ENCODE data around the gene ERGIC3. TPM values are rescaled to one million over a fixed set of nuclear protein-coding genes. Genes with fewer than 3 reads are reported as not detected.

ERGIC3 gene
- total RNA-seq, 2 donors from 2014 or later: 120 to 136 TPM

- Histone ChIP-seq H3K4me1 (peaks cover 29% of the 10 kb centered on the region), H3K9me3 (no peaks in the 10 kb centered on the region), H3K27ac (no peak overlapping the region), H3K36me3 (replicated peaks in 1 of 2; ENCODE audit: insufficient read depth in 1 of 2, low read depth in 2 of 2) (no peaks in the 10 kb centered on the region), H3K4me3 (peak overlapping the region in 1 of 2 donors; percentile 13), H3K27me3 (no peaks in the 10 kb centered on the region)
- 2 to 30% methylated on average over 9 to 23 of the region's 30 CpGs for WGBS, 2 donors
- no peak for ATAC-seq
- no peak for TF ChIP-seq POLR2A (IDR thresholded peaks at IDR 0.05)
- TF ChIP-seq CTCF (IDR thresholded peaks at IDR 0.05): no peak
- DNase-seq: no peak
- intact Hi-C loops (cut with DNase I): loop anchor here (10.0 kb wide), 1 partner anchor 93 kb away; the partner anchor contains the start of genes NFS1 and ROMO1
Observed at GRCh38 chr20:35601990-35602389, 60.1 kb downstream of the ERGIC3 start.

DNA sequence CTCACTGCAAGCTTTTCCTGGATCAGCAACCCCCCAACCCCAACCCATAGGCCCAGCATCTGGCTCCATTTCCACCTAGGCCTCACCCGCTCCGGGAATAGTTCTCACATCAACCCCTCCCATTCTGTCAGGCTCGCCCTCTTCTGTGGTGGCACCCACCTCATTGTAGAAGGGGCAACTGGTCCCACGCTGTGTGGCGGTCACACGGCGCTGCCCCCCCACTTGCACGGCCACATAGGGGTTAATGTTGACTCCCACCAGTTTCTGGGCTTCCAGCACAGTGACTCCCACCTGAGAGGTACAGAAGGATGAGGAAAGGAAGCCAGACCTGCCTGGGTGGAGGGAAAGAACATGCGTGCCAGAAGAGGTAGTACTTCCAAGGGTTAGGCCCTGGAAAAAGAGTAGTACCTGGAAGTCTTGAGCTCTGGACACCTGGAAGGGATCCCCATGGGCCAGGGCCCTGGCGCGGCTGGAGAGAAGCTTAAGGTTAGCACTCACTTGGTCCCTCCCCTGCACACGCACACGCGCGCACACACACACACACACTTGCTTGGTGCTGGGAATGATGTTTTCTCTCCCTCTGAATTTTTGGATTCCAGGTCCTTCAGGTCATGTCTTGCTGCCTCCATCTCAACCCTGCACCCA is 61.1 kb downstream of the ERGIC3 start:
- DNase-seq: no peak
- no peak for ATAC-seq
- TF ChIP-seq CTCF (IDR thresholded peaks at IDR 0.05): no peak
- no peak for TF ChIP-seq POLR2A (IDR thresholded peaks at IDR 0.05)
- no peaks in the 10 kb centered on the region for H3K36me3 ChIP-seq (replicated peaks in 1 of 2; ENCODE audit: insufficient read depth in 1 of 2, low read depth in 2 of 2)
- intact Hi-C loops (cut with DNase I): loop anchor here (10.0 kb wide), 1 partner anchor 92 kb away; the partner anchor contains the start of genes NFS1 and ROMO1
- peaks cover 29% of the 10 kb centered on the region for H3K4me1 ChIP-seq
- H3K27ac ChIP-seq: no peak overlapping the region
- 90 to 96% methylated on average over 12 to 15 of the region's 15 CpGs for WGBS, 2 donors
- no peak overlapping the region for H3K4me3 ChIP-seq
- no peaks in the 10 kb centered on the region for H3K27me3 ChIP-seq
- no peaks in the 10 kb centered on the region for H3K9me3 ChIP-seq

- Histone ChIP-seq H3K27me3 (no peaks in the 10 kb centered on the region), H3K36me3 (replicated peaks in 1 of 2; ENCODE audit: insufficient read depth in 1 of 2, low read depth in 2 of 2) (no peaks in the 10 kb centered on the region), H3K4me3 (no peak overlapping the region), H3K27ac (no peak overlapping the region), H3K9me3 (no peaks in the 10 kb centered on the region), H3K4me1 (peaks cover 21% of the 10 kb centered on the region)
- DNase-seq (no peak), ATAC-seq (no peak)
- intact Hi-C loops (cut with DNase I): loop anchor here (10.0 kb wide), 1 partner anchor 91 kb away; the partner anchor contains the start of genes NFS1 and ROMO1
- WGBS, 2 donors: 84 to 85% methylated on average over 9 to 11 of the region's 11 CpGs
- no peak for TF ChIP-seq POLR2A (IDR thresholded peaks at IDR 0.05)
- no peak for TF ChIP-seq CTCF (IDR thresholded peaks at IDR 0.05)
Observed at GRCh38 chr20:35603695-35604448, 62.0 kb downstream of the ERGIC3 start.

- intact Hi-C loops (cut with DNase I): loop anchor here (10.0 kb wide), 1 partner anchor 90 kb away; the partner anchor contains the start of genes NFS1 and ROMO1
- DNase-seq (peak in 1 of 4 donors; percentile 63), ATAC-seq (no peak)
- no peaks in the 10 kb centered on the region for H3K36me3 ChIP-seq (replicated peaks in 1 of 2; ENCODE audit: insufficient read depth in 1 of 2, low read depth in 2 of 2)
- peaks cover 17% of the 10 kb centered on the region for H3K4me1 ChIP-seq
- H3K9me3 ChIP-seq: no peaks in the 10 kb centered on the region
- TF ChIP-seq POLR2A (IDR thresholded peaks at IDR 0.05): no peak
- TF ChIP-seq CTCF (IDR thresholded peaks at IDR 0.05): peak in 3 of 7 experiments; percentile 16 to 22 (median 20)
- no peak overlapping the region for H3K4me3 ChIP-seq
- 39 to 43% methylated on average over 2 to 4 of the region's 4 CpGs for WGBS, 2 donors
- H3K27me3 ChIP-seq: no peaks in the 10 kb centered on the region
- H3K27ac ChIP-seq: no peak overlapping the region
Observed at GRCh38 chr20:35604449-35604747, 62.5 kb downstream of the ERGIC3 start.
